AML-193 (cell line): Measurements from ENCODE around the gene EHMT2.

ENCODE experiments used
- DNase-seq, 2 experiments: peaks; one replicate each; lab custom pipeline; 2025; lab: John Stamatoyannopoulos, UW

EHMT2 gene

DNA sequence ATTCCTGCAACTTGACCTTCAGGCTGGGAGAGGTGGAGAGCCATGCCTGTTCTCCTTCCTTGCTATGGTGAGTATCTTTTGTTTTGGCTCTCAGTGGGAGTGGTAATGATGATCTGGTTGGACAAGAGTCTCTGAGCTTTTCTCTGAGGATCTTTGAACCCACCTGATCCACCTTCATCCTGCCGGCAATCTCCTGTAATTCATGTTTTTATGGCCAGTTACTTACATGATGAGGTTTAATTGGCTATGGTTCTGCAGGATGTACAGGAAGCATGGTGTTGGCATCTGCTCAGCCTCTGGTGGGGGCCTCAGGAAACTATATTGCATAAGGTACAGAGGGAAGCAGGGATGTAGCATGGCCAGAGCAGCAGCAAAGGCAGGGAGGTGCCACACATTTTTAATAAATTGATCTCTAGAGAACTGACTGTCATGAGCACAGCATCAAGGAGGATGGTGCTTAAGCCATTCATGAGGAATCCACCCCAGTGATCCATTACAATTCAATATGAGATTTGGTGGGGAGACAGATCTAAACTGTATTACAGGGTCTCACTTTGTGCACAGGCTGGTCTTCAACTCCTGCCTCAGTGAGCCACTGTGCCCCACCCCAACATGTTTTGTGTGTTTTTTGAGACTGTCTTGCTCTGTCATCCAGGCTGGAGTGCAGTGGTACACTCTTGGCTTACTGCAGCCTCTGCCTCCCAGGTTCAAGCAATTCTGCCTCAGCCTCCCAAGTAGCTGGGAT, 60.0 kb downstream of the EHMT2 start:
- DNase-seq, result peak; percentile 48

DNA sequence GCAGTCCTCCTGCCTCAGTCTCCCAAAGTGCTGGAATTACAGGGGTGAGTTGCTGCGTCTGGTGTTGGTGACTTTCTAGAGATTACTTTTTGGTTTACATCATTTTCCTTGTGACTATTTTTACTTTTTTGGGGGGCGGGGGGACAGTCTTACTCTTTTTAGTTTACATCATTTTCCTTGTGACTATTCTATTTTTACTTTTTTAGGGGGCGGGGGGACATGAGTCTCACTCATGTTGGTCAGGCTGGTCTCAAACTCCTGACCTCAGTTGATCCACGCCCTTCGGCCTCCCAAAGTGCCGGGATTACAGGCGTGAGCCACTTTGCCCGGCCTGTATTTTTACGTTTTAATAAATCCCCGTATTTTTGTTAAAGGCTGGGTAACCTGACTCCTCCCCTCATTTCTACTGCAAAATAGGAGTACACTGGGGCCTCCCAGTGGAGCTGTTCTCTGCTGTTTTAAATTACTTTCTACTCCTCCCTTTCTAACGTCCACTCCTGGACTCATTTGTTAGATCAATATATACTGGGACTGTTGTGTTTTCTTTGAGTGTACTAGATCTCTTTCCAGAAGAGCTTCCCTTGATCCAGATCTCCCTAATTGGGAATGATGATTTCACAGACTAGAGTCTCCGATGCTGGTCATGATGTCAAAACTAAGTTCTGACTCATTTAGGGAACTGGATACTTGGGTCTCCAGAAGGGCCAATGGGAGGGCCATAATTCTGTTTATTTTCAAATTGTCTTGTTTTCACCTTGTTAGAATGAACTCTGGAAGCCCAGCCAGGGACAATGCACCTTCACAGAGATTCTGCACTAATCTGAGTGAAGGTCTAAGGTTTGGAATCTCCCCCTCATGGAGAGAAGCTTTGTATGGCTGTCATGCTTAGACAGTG, 60.8 kb downstream of the EHMT2 start:
- DNase-seq, result peak in 1 of 2 experiments; percentile 29

DNA sequence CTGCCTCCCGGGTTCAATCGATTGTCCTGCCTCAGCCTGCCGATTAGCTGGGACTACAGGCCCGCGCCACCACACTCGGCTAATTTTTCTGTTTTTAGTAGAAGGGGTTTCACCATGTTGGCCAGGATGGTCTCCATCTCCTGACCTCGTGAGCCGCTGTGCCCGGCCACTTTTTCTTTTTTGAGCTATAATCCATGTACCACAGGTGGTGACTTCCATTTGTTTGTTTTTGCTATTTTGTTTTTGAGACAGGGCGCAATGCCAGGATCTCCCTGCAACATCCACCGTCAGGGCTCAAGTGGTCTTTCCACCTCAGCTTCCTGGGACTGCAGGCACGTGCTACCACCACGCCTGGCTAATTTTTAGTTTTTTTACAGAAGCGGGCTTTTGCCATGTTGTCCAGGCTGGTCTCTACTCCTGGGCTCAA, 61.4 kb downstream of the EHMT2 start:
- DNase-seq, result no peak

DNA sequence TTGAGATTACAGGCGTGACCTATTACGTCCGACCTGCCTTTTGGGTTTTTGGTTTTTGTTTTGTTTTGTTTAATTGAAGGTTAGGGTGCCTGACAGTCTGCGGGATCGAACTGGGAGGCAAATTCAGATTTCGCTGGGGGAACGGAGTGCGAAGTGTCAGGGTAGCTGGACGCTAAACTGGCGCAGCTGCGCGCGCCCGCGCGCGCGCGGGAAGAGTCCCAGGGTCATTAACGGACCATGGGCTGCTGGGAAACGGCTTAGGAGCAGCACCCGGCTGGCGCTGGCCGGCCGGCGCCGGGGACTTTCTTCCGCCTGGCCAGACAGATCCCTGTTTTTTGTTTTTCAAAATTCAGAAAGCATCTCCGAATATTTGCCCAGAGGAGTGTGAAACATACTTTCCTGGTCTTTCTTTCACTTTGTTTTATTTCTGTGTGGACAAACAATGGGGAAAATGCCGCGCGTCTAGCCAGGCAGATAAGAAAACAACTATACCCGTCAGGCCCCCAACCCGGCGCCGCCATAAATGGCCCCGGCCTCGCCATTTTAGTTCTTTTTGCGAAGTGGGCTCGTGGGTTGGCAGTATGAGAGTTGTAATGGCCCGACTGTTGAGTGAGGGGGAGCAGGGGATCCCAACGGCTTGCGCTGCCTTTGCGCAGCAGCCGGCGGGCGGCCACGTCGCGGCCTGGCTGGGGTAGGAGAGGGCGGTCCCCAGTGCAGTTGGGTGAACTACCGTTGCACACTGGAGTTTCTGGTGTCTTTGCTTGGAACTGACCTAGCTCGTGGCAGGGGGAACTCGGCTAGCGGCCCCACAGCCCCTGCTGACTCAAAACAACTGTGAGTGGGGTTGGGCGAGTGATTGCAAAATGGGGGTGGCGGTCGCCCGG, 62.9 kb downstream of the EHMT2 start:
- DNase-seq, result peak; percentile 92 to 93

DNA sequence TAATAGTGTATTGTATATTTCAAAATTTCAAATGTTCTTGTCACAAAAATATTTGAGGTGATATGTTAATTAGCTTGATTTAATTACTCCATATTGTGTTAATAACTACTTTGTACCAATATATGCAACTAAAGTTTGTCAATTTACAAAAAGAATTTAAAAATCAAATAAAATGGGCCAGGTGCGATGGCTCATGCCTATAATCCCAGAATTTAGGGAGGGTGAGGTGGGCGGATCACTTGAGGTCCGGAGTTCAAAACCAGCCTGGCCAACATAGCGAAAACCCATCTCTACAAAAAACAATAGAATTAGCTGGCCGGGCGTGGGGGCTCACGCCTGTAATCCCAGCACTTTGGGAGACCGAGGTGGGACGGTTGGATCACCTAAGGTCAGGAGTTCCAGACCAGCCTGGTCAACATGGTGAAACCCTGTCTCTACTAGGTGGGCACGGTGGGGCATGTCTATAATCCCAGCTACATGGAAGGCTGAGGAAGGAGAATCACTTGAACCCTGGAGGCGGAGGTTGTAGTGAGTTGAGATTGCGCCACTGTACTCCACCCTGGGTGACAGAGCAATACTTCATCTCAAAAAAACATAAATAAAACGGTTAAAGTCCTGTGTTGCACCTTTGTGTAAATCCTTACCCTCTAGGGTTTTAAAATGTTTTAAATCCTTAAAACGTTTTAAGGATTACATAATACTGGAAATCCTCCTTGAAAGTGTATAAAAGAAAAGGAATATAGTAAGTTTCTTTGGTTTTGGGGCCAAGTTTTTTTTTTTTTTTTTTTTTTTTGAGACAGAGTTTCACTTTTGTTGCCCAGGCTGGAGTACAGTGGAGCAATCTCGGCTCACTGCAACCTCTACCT, 65.9 kb downstream of the EHMT2 start:
- DNase-seq, result no peak

DNA sequence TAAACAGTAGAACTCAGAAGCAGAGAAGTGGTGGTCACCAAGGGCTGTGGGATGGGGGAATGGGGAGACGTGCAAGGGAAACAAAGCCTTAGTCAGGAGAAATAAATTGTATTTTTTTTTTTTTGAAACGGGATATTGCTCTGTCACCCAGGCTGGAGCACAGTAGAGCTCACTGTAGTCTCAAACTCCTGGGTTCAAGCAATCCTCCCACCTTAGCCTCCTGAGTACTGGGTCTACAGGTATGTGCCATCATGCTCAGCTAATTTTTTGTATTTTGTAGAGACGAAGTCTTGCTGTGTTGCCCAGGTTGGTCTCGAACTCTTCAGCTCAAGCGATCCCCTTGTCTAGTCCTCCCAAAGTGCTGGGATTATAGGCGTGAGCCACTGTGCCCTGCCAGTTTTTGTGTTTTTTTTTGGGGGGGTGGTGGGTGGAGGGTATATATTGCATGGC, 66.6 kb downstream of the EHMT2 start:
- no peak for DNase-seq
